Kidney (tissue), 14 donors: ENCODE results near the gene ARAF. TPM values are rescaled to one million over a fixed set of nuclear protein-coding genes. Genes with fewer than 3 reads are reported as not detected.

Experiments used
- DNase-seq, 5 donors: peaks; one replicate each; pipeline ENCODE4 v3.0.0-alpha.2; 2013 to 2020
- FAIRE-seq: peaks from 2 replicates; lab custom pipeline; 2012; peaks lifted over from hg19 to GRCh38; lab: Jason Lieb, UNC
- H3K27ac ChIP-seq, 2 donors: one replicate each; pipeline ENCODE4 v1.7.0; 2013; ENCODE audit warnings: low read depth in 2 of 2, low read length in 2 of 2, inconsistent platforms in 1 of 2
- H3K27me3 ChIP-seq: one replicate; pipeline ENCODE4 v1.7.1; 2013; ENCODE audit warnings: low read length, inconsistent platforms; ENCODE audit not compliant: control insufficient read depth, insufficient read depth
- H3K36me3 ChIP-seq, 3 donors: one replicate each; pipeline versions ENCODE4 v1.7.0 to v1.7.1; 2013; ENCODE audit warnings: low read length in 3 of 3, control low read depth in 1 of 3, inconsistent platforms in 1 of 3; ENCODE audit not compliant: insufficient read depth in 3 of 3, control insufficient read depth in 2 of 3
- H3K4me1 ChIP-seq, 3 donors: one replicate each; pipeline versions ENCODE4 v1.7.0 to v1.7.1; 2013; ENCODE audit warnings: low read length in 3 of 3, inconsistent platforms in 1 of 3, low read depth in 1 of 3; ENCODE audit not compliant: control insufficient read depth in 2 of 3, insufficient read depth in 2 of 3
- H3K4me3 ChIP-seq, 3 donors: one replicate each; pipeline versions ENCODE4 v1.7.0 to v1.8.1; 2013; ENCODE audit warnings: low read length in 3 of 3, control low read depth in 1 of 3, inconsistent platforms in 1 of 3
- H3K9ac ChIP-seq, 3 donors: one replicate each; pipeline versions ENCODE4 v1.7.0 to v1.7.1; 2013; ENCODE audit warnings: low read length in 3 of 3, control low read depth in 1 of 3, inconsistent platforms in 1 of 3
- H3K9me3 ChIP-seq, 3 donors: one replicate each; pipeline versions ENCODE4 v1.7.0 to v1.7.1; 2013; ENCODE audit warnings: low read length in 3 of 3, control low read depth in 1 of 3, inconsistent platforms in 1 of 3; ENCODE audit not compliant: control insufficient read depth in 2 of 3, insufficient read depth in 1 of 3
- intact Hi-C: fragments of 100-400 bp; cut with DNase I; formaldehyde crosslinking; loops from one replicate; pipeline ENCODE4 v1.11.1; 2022
- polyA plus RNA-seq: library from polyadenylated mRNA; stranded (reverse); fragments of 350-450 nt; fragmentation: Illumina TruSeq; extraction: RNeasy Lipid Tissue Mini Kit (QIAGEN cat#74804); gene quantifications from one replicate; pipeline ENCODE4 v1.2.3, GENCODE V29; 2014; ENCODE audit warnings: low read depth, low replicate concordance; ENCODE audit not compliant: insufficient read depth
- total RNA-seq: library from RNA; stranded (reverse); fragmentation: NEBNext Ultra II Directional; extraction: Animal tissue kit (Norgen Biotek cat#: 25700); gene quantifications from one replicate; pipeline ENCODE4 v1.2.1, GENCODE V29; 2021
- TF ChIP-seq, protein P1 (sequence below): IDR thresholded peaks from 3 replicates; pipeline ENCODE4 v1.5.1; 2012; ENCODE audit warnings: mild to moderate bottlenecking, moderate library complexity, borderline replicate concordance; ENCODE audit not compliant: insufficient read depth; ENCODE audit errors: extremely low read depth
- donor health status: control.
- donor health status: control.
- donor health status: control.
- donor health status: control.
- donor health status: control.
- donor health status: DM: yes; HTN: yes; CAD: no.
- donor health status: Normal renal cell carcinoma (clear cell type).

Gene ARAF
- total and polyA plus RNA-seq, 2 donors from 2014 or later: 79.4 to 105 TPM

DNA sequence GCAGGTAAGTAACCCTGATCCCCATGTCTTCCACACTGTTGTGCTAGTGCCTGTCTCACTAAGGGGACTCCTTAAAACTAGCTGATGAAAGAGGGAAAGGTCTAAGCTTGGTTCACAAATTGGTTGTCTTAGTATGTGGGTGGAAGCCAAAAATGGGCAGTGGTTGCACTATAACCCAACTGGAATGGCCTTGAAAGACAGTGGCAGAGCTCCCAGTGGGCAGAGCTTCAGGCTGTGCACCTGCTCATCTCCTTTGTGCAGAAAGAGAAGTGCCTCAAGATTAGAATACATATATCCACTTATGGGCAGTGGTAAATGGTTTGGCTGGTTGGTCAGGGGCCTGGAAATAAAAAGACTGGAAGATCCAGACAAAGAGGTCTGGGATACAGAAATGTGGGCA is 51.4 kb downstream of the ARAF start:
- TF ChIP-seq, protein P1, sequence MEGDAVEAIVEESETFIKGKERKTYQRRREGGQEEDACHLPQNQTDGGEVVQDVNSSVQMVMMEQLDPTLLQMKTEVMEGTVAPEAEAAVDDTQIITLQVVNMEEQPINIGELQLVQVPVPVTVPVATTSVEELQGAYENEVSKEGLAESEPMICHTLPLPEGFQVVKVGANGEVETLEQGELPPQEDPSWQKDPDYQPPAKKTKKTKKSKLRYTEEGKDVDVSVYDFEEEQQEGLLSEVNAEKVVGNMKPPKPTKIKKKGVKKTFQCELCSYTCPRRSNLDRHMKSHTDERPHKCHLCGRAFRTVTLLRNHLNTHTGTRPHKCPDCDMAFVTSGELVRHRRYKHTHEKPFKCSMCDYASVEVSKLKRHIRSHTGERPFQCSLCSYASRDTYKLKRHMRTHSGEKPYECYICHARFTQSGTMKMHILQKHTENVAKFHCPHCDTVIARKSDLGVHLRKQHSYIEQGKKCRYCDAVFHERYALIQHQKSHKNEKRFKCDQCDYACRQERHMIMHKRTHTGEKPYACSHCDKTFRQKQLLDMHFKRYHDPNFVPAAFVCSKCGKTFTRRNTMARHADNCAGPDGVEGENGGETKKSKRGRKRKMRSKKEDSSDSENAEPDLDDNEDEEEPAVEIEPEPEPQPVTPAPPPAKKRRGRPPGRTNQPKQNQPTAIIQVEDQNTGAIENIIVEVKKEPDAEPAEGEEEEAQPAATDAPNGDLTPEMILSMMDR: no peak
- no peak for FAIRE-seq
- Histone ChIP-seq H3K4me3 (no peak overlapping the region), H3K9ac (no peak overlapping the region), H3K4me1 (no peaks in the 10 kb centered on the region), H3K27ac (no peak overlapping the region), H3K9me3 (no peaks in the 10 kb centered on the region), H3K36me3 (no peaks in the 10 kb centered on the region), H3K27me3 (no peaks in the 10 kb centered on the region)
- intact Hi-C loops: no loop called here
- no peak for DNase-seq

DNA sequence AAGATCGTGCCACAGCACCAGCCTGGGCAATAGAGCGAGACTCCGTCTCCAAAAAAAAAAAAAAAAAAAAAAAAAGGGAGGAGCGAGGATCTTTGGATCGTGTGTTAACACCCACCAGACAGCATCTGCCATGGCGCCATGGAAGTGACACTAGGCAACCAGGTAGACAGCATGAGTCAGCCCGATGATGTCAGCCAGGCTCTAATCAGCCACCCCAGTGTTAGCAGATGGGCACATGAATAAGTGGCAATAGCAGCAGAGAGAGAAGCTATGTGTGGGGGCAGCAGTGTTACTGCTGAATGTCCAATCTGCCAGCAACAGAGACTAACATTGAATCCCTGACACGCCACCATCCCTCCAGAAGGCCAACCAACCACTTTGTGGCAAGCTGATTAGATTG is 52.1 kb downstream of the ARAF start:
- H3K4me1 ChIP-seq: no peaks in the 10 kb centered on the region
- no peak overlapping the region for H3K9ac ChIP-seq
- no peak for DNase-seq
- H3K27ac ChIP-seq: no peak overlapping the region
- H3K27me3 ChIP-seq: no peaks in the 10 kb centered on the region
- no peak for FAIRE-seq
- intact Hi-C loops: no loop called here
- no peaks in the 10 kb centered on the region for H3K9me3 ChIP-seq
- TF ChIP-seq, protein P1: no peak
- H3K36me3 ChIP-seq: no peaks in the 10 kb centered on the region
- no peak overlapping the region for H3K4me3 ChIP-seq

DNA sequence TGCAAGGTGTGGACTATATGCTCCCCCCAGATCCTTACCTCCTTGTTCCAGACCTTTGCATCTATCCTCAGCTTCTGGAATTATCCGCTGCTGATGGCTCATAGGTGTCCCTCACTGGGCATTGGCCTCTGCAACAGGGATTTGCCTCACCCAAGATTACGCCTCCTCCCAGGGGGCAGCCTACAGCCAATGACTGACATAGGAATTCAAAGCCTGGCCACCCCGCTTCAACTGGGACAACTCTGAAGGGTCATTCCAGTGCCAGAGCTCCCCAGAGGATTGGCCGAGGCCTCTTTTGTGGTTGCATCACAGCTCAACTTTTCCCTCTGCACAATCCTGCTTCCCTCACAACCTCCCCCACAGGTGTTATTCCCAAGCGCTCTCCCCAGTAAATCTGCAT is 53.6 kb downstream of the ARAF start:
- no peak for FAIRE-seq
- Histone ChIP-seq H3K27ac (no peak overlapping the region), H3K36me3 (no peaks in the 10 kb centered on the region), H3K9ac (no peak overlapping the region), H3K4me3 (no peak overlapping the region), H3K4me1 (no peaks in the 10 kb centered on the region), H3K9me3 (no peaks in the 10 kb centered on the region), H3K27me3 (no peaks in the 10 kb centered on the region)
- intact Hi-C loops: no loop called here
- no peak for DNase-seq
- TF ChIP-seq, protein P1: no peak

DNA sequence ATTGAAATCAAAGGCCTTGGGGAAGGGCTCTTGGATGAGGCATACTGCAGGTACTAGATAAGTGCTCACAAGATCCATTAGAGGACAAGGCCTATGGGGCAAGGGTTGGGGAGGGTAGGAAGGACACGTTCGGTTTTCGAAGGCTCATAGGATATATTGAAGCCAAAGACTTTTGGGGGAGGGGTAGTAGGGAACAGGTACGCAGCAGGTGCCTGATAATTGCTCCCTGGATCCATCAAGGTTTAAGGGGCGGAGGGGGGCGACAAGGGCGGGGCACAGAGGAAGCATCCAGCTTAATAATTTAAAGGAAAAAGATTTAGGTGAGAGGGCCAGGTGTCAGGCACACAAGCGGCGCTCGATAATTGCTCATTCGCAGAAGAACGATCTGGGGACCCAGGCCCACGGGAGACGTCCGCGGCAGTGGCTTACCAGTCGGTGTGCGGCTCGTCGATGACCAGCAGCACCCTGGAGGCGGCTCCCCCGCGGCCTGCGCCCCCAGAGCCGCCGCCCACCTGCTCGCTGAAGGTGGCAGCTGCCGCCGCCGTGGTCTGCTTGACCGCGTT is 58.0 kb downstream of the ARAF start:
- Histone ChIP-seq H3K9ac (no peak overlapping the region), H3K27me3 (no peaks in the 10 kb centered on the region), H3K36me3 (no peaks in the 10 kb centered on the region), H3K9me3 (no peaks in the 10 kb centered on the region), H3K4me1 (no peaks in the 10 kb centered on the region), H3K27ac (no peak overlapping the region), H3K4me3 (no peak overlapping the region)
- TF ChIP-seq, protein P1: no peak
- FAIRE-seq (no peak), DNase-seq (no peak)
- intact Hi-C loops: no loop called here
